Stimulated activated CD8-positive, alpha-beta memory T cell treated with anti-CD3 and anti-CD28 coated beads, Interleukin-2, amount 100 ng/mL, for 1 hour (primary cell): ENCODE results near the gene CD47.
A peak's percentile ranks its signal among the peaks of the same experiment; 100 is the strongest.

Experiments used
- DNase-seq, 2 donors: peaks; one replicate each; pipeline ENCODE4 v3.0.0-alpha.2; 2020; ENCODE audit warnings: low read depth in 2 of 2

Gene CD47

GRCh38 chr3:108090701-108091497, at the start of gene CD47:
TSS of gene CD47 (minus strand) at chr3:108091031. CDS start at chr3:108090908, 123 bp downstream.
- peak; percentile 94 for DNase-seq

GRCh38 chr3:108137460-108137814, 46.6 kb upstream of the CD47 start:
- DNase-seq = no peak

GRCh38 chr3:108136561-108137459, 46.0 kb upstream of the CD47 start:
- no peak for DNase-seq

GRCh38 chr3:108134555-108134880, 43.7 kb upstream of the CD47 start:
- no peak for DNase-seq

- no peak for DNase-seq
Observed at GRCh38 chr3:108133858-108134554, 43.2 kb upstream of the CD47 start.

GRCh38 chr3:108133048-108133369, 42.2 kb upstream of the CD47 start:
- no peak for DNase-seq

GRCh38 chr3:108131475-108132134, 40.8 kb upstream of the CD47 start:
- DNase-seq = no peak

GRCh38 chr3:108130701-108131474, 40.1 kb upstream of the CD47 start:
- DNase-seq = no peak

GRCh38 chr3:108130236-108130635, 39.4 kb upstream of the CD47 start:
- DNase-seq = no peak

GRCh38 chr3:108127301-108127988, 36.6 kb upstream of the CD47 start:
- peak; percentile 21 to 39 for DNase-seq

GRCh38 chr3:108126348-108126747, 35.5 kb upstream of the CD47 start:
- no peak for DNase-seq

GRCh38 chr3:108125550-108126071, 34.8 kb upstream of the CD47 start:
- DNase-seq = peak; percentile 8 to 39

- no peak for DNase-seq
Observed at GRCh38 chr3:108125153-108125543, 34.3 kb upstream of the CD47 start.

GRCh38 chr3:108124337-108125152, 33.7 kb upstream of the CD47 start:
- peak in 1 of 2 donors; percentile 48 for DNase-seq

- no peak for DNase-seq
Observed at GRCh38 chr3:108123326-108123725, 32.5 kb upstream of the CD47 start.

GRCh38 chr3:108122276-108122675, 31.4 kb upstream of the CD47 start:
- DNase-seq = no peak

GRCh38 chr3:108119398-108120104, 28.7 kb upstream of the CD47 start:
- DNase-seq = no peak

GRCh38 chr3:108118038-108118768, 27.4 kb upstream of the CD47 start:
- no peak for DNase-seq
